Measurements from ENCODE around the gene SLC39A13.

DNA sequence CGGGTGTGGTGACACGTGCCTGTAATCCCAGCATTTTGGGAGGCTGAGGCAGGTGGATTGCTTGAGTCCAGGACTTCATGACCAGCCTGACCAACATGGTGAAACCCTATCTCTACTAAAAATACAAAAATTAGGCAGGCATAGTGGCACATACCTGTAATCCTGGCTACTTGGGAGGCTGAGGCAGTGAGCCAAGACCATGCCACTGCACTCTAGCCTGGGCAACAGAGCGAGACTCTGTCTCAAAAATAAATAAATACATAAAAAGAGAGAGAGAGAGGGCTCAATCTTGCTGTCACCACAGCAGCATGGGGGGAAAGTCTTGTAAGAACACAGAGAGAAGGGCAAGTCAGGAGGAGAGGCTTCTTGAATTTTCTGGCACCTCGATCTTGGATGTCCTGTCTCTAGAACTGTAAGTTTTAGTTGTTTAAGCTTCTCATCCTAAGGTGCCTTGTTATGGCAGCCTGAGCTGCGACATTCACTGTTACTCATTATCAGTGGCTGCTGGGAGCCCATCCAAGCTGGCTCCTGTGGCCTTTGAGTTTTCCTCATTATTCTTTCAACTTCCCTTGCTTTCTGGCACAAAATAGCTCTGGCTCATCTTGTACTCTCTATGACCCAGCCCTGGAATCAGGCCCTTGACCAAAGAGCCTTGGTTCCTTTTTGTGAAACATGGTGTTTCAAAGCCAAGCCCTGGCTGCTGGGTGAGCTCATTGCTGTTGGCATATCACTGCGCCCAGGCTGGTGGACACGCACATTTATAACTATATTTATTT lies 25.8 kb downstream of the SLC39A13 start:
- TF ChIP-seq, protein P1, sequence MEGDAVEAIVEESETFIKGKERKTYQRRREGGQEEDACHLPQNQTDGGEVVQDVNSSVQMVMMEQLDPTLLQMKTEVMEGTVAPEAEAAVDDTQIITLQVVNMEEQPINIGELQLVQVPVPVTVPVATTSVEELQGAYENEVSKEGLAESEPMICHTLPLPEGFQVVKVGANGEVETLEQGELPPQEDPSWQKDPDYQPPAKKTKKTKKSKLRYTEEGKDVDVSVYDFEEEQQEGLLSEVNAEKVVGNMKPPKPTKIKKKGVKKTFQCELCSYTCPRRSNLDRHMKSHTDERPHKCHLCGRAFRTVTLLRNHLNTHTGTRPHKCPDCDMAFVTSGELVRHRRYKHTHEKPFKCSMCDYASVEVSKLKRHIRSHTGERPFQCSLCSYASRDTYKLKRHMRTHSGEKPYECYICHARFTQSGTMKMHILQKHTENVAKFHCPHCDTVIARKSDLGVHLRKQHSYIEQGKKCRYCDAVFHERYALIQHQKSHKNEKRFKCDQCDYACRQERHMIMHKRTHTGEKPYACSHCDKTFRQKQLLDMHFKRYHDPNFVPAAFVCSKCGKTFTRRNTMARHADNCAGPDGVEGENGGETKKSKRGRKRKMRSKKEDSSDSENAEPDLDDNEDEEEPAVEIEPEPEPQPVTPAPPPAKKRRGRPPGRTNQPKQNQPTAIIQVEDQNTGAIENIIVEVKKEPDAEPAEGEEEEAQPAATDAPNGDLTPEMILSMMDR (IDR thresholded peaks at IDR 0.05; ENCODE audit: borderline replicate concordance, extremely low read depth, low read length, poor library complexity, severe bottlenecking), result no peak
- TF ChIP-seq EZH2 (IDR thresholded peaks at IDR 0.05; ENCODE audit: borderline replicate concordance, low read depth, low read length, severe bottlenecking), result no peak
